ENCODE measurements around the gene RCBTB1. TPM values are rescaled to one million over a fixed set of nuclear protein-coding genes. Genes with fewer than 3 reads are reported as not detected.

RCBTB1 gene
- total RNA-seq, 1 donor from 2014 or later, result 2.0 TPM

GRCh38 chr13:49580980-49581680 is 4.2 kb downstream of the RCBTB1 start:
- Histone ChIP-seq H3K4me3 (no peak overlapping the region), H3K9me3 (no peaks in the 10 kb centered on the region), H3K27me3 (no peaks in the 10 kb centered on the region), H3K27ac (no peak overlapping the region), H3K4me1 (peaks cover 0 to 27% of the 10 kb centered on the region in 2 donors), H3K36me3 (peaks cover 13 to 17% of the 10 kb centered on the region in 2 donors)
- intact Hi-C loops (cut with DNase I), result no loop called here
- no peak for TF ChIP-seq CTCF (IDR thresholded peaks at IDR 0.05)
- DNase-seq (ENCODE audit: low spot score in 2 of 2), result no peak

GRCh38 chr13:49579501-49579900 is 5.9 kb downstream of the RCBTB1 start:
- no peak overlapping the region for H3K4me3 ChIP-seq
- no peaks in the 10 kb centered on the region for H3K9me3 ChIP-seq
- H3K36me3 ChIP-seq, result peaks cover 13 to 17% of the 10 kb centered on the region in 2 donors
- TF ChIP-seq CTCF (IDR thresholded peaks at IDR 0.05), result no peak
- DNase-seq (ENCODE audit: low spot score in 2 of 2), result no peak
- intact Hi-C loops (cut with DNase I), result no loop called here
- H3K27ac ChIP-seq, result no peak overlapping the region
- H3K27me3 ChIP-seq, result no peaks in the 10 kb centered on the region
- H3K4me1 ChIP-seq, result peaks cover 0 to 24% of the 10 kb centered on the region in 2 donors

DNA sequence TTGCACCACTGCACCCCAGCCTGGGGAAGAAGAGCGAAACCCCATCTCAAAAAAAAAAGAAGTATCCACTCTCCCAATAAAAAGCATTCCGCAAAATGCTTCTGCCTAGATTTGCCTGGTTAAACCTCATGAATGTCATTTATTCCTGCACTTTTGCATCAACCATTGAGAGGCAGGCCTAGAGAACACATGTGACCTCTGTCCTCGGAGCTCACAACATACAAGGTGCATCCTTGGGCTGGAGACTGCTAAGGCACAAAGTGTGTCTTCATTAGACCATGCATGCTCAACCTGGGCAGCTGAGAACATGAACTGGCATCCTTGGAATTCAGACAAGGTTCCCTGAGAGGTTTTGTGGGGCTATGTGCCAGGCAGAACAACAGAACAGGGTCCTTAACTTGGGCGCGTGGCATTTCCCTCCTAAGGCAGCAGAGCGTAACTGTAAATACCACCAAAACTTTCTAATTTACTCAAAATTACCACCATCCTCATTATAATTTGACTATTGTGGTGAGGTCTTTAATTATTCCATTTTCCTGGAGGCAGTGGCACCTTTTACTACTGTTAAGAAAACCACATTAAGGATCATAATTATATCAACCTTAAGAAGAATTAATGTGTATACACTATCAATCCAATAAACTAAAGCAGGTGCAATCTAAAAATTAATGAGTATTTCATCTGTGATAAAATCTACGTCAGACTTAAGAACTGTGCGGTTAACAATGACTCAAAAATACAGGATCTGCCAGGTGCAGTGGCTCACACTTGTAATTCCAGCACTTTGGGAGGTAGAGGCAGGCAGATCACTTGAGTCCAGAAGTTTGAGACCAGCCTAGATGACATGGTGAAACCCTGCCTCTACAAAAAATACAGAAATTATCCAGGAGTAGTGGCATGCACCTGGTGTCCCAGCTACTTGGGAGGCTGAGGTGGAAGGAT is 13.8 kb downstream of the RCBTB1 start:
- DNase-seq (ENCODE audit: low spot score in 2 of 2), result no peak
- Histone ChIP-seq H3K27ac (no peak overlapping the region), H3K4me1 (peaks cover 0 to 5% of the 10 kb centered on the region in 2 donors), H3K36me3 (peaks cover 2% of the 10 kb centered on the region in 2 donors), H3K4me3 (no peak overlapping the region), H3K27me3 (no peaks in the 10 kb centered on the region), H3K9me3 (no peaks in the 10 kb centered on the region)
- no peak for TF ChIP-seq CTCF (IDR thresholded peaks at IDR 0.05)
- intact Hi-C loops (cut with DNase I), result no loop called here

DNA sequence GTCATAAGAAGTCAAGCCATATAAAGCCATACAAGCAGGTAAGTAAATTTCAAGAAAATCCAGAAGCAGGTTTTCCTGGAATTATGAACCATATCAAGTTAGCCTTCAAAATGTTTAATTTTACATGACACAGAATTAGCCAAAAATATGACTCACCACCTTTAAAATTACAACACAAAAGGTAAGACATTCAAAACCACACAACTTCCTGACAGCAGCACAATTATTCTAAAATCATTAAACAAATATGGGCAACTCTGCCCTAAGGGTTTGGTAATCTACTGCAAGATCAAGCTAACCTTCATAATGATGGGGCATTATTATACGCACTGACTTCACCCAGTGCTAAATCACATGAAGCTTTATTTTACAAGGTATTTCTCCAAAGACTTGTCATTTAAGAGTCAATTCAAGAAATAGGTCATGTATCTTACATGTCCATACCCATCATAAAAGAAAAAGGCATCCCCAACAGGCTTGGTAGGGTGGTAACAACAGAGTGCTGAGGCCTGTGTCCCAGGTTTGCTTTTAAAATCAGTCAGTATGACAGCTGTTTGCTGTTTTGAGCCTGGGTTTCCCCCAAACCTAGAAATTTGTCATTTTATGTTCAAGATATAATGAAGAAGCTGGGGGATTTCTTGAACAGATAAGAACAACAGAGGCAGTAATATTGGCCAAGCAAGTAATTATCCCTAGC is 15.2 kb downstream of the RCBTB1 start:
- DNase-seq (ENCODE audit: low spot score in 2 of 2), result no peak
- no peak for TF ChIP-seq CTCF (IDR thresholded peaks at IDR 0.05)
- Histone ChIP-seq H3K36me3 (peaks cover 6% of the 10 kb centered on the region in 2 donors), H3K27ac (no peak overlapping the region), H3K27me3 (no peaks in the 10 kb centered on the region), H3K4me3 (no peak overlapping the region), H3K4me1 (no peaks in the 10 kb centered on the region), H3K9me3 (no peaks in the 10 kb centered on the region)
- intact Hi-C loops (cut with DNase I), result no loop called here

- DNase-seq (ENCODE audit: low spot score in 2 of 2), result no peak
- TF ChIP-seq CTCF (IDR thresholded peaks at IDR 0.05), result no peak
- Histone ChIP-seq H3K27me3 (no peaks in the 10 kb centered on the region), H3K4me1 (no peaks in the 10 kb centered on the region), H3K4me3 (no peak overlapping the region), H3K36me3 (peaks cover 9 to 15% of the 10 kb centered on the region in 2 donors), H3K27ac (no peak overlapping the region), H3K9me3 (no peaks in the 10 kb centered on the region)
- intact Hi-C loops (cut with DNase I), result no loop called here
Measured at GRCh38 chr13:49567491-49567890, 17.9 kb downstream of the RCBTB1 start.
